ENCODE data around the gene ADAM12. TPM values are rescaled to one million over a fixed set of nuclear protein-coding genes. Genes with fewer than 3 reads are reported as not detected.

ADAM12 gene
- total and polyA plus RNA-seq, 2 experiments from 2014 or later = 0.13 to 0.87 TPM

DNA sequence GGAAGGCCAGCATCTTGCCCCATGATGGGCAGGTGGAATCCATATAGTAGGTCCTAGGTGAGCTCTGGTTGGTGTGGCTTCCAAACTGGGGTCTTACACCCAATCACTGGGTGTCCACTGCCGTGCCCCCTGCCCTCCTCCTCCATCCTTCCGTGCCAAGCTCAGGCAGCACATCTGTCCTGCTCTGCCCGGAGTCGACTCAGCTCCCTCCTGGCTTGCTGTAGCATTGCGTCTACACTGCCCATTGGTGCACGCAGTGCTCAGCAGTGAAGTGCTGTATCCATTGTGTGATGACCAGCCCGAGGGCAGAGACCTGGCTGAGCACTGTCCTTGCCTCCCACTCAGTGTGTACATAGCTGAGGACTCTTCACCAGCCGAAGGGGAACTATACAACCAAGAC, 148.4 kb downstream of the ADAM12 start:
- Mint-ChIP-seq H3K36me3 (ENCODE audit: low read depth) (no peaks in the 10 kb centered on the region), H3K27ac (no peak overlapping the region), H3K27me3 (ENCODE audit: insufficient read depth, low read depth, poor library complexity) (peaks cover 2% of the 10 kb centered on the region), H3K9me3 (no peaks in the 10 kb centered on the region), H3K4me1 (0 out of 3 replicates have a peak, but pooled peaks cover 3% of the 10 kb centered on the region), H3K4me3 (no peak overlapping the region)
- Histone ChIP-seq H3K27ac (ENCODE audit: low read depth) (no peak overlapping the region), H3F3A (replicated peaks; ENCODE audit: low read depth) (no peaks in the 10 kb centered on the region), H3K9me2 (ENCODE audit: insufficient read depth) (peaks cover 4% of the 10 kb centered on the region; the same call in 1 of the 2 replicates), H3K36me3 (ENCODE audit: insufficient read depth) (no peaks in the 10 kb centered on the region), H3K4me3 (no peak overlapping the region), H3K27me3 (ENCODE audit: insufficient read depth) (no peaks in the 10 kb centered on the region), H3K79me2 (replicated peaks; ENCODE audit: insufficient read depth) (no peaks in the 10 kb centered on the region), H3K4me2 (no peak overlapping the region), H2AFZ (no peak overlapping the region), H3K4me1 (ENCODE audit: insufficient read depth) (no peaks in the 10 kb centered on the region), H4K20me1 (replicated peaks; ENCODE audit: insufficient read depth) (no peaks in the 10 kb centered on the region)
- DNase-seq (ENCODE audit: low spot score) (no peak), ATAC-seq (no peak)
- no peak for TF ChIP-seq NANOG (IDR thresholded peaks at IDR 0.05; ENCODE audit: borderline replicate concordance)
- TF ChIP-seq JUNB (IDR thresholded peaks at IDR 0.05; ENCODE audit: unreplicated experiment) = no peak
- TF ChIP-seq, protein P1, sequence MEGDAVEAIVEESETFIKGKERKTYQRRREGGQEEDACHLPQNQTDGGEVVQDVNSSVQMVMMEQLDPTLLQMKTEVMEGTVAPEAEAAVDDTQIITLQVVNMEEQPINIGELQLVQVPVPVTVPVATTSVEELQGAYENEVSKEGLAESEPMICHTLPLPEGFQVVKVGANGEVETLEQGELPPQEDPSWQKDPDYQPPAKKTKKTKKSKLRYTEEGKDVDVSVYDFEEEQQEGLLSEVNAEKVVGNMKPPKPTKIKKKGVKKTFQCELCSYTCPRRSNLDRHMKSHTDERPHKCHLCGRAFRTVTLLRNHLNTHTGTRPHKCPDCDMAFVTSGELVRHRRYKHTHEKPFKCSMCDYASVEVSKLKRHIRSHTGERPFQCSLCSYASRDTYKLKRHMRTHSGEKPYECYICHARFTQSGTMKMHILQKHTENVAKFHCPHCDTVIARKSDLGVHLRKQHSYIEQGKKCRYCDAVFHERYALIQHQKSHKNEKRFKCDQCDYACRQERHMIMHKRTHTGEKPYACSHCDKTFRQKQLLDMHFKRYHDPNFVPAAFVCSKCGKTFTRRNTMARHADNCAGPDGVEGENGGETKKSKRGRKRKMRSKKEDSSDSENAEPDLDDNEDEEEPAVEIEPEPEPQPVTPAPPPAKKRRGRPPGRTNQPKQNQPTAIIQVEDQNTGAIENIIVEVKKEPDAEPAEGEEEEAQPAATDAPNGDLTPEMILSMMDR (conservative IDR thresholded peaks at IDR 0.05; ENCODE audit: low read depth in 2 of 2) = no peak
- TF ChIP-seq POLR2AphosphoS5 (IDR thresholded peaks at IDR 0.05; ENCODE audit: low read depth) = no peak
- TF ChIP-seq, protein P2, sequence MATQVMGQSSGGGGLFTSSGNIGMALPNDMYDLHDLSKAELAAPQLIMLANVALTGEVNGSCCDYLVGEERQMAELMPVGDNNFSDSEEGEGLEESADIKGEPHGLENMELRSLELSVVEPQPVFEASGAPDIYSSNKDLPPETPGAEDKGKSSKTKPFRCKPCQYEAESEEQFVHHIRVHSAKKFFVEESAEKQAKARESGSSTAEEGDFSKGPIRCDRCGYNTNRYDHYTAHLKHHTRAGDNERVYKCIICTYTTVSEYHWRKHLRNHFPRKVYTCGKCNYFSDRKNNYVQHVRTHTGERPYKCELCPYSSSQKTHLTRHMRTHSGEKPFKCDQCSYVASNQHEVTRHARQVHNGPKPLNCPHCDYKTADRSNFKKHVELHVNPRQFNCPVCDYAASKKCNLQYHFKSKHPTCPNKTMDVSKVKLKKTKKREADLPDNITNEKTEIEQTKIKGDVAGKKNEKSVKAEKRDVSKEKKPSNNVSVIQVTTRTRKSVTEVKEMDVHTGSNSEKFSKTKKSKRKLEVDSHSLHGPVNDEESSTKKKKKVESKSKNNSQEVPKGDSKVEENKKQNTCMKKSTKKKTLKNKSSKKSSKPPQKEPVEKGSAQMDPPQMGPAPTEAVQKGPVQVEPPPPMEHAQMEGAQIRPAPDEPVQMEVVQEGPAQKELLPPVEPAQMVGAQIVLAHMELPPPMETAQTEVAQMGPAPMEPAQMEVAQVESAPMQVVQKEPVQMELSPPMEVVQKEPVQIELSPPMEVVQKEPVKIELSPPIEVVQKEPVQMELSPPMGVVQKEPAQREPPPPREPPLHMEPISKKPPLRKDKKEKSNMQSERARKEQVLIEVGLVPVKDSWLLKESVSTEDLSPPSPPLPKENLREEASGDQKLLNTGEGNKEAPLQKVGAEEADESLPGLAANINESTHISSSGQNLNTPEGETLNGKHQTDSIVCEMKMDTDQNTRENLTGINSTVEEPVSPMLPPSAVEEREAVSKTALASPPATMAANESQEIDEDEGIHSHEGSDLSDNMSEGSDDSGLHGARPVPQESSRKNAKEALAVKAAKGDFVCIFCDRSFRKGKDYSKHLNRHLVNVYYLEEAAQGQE (IDR thresholded peaks at IDR 0.05; ENCODE audit: unreplicated experiment) = no peak
- TF ChIP-seq, protein P3, sequence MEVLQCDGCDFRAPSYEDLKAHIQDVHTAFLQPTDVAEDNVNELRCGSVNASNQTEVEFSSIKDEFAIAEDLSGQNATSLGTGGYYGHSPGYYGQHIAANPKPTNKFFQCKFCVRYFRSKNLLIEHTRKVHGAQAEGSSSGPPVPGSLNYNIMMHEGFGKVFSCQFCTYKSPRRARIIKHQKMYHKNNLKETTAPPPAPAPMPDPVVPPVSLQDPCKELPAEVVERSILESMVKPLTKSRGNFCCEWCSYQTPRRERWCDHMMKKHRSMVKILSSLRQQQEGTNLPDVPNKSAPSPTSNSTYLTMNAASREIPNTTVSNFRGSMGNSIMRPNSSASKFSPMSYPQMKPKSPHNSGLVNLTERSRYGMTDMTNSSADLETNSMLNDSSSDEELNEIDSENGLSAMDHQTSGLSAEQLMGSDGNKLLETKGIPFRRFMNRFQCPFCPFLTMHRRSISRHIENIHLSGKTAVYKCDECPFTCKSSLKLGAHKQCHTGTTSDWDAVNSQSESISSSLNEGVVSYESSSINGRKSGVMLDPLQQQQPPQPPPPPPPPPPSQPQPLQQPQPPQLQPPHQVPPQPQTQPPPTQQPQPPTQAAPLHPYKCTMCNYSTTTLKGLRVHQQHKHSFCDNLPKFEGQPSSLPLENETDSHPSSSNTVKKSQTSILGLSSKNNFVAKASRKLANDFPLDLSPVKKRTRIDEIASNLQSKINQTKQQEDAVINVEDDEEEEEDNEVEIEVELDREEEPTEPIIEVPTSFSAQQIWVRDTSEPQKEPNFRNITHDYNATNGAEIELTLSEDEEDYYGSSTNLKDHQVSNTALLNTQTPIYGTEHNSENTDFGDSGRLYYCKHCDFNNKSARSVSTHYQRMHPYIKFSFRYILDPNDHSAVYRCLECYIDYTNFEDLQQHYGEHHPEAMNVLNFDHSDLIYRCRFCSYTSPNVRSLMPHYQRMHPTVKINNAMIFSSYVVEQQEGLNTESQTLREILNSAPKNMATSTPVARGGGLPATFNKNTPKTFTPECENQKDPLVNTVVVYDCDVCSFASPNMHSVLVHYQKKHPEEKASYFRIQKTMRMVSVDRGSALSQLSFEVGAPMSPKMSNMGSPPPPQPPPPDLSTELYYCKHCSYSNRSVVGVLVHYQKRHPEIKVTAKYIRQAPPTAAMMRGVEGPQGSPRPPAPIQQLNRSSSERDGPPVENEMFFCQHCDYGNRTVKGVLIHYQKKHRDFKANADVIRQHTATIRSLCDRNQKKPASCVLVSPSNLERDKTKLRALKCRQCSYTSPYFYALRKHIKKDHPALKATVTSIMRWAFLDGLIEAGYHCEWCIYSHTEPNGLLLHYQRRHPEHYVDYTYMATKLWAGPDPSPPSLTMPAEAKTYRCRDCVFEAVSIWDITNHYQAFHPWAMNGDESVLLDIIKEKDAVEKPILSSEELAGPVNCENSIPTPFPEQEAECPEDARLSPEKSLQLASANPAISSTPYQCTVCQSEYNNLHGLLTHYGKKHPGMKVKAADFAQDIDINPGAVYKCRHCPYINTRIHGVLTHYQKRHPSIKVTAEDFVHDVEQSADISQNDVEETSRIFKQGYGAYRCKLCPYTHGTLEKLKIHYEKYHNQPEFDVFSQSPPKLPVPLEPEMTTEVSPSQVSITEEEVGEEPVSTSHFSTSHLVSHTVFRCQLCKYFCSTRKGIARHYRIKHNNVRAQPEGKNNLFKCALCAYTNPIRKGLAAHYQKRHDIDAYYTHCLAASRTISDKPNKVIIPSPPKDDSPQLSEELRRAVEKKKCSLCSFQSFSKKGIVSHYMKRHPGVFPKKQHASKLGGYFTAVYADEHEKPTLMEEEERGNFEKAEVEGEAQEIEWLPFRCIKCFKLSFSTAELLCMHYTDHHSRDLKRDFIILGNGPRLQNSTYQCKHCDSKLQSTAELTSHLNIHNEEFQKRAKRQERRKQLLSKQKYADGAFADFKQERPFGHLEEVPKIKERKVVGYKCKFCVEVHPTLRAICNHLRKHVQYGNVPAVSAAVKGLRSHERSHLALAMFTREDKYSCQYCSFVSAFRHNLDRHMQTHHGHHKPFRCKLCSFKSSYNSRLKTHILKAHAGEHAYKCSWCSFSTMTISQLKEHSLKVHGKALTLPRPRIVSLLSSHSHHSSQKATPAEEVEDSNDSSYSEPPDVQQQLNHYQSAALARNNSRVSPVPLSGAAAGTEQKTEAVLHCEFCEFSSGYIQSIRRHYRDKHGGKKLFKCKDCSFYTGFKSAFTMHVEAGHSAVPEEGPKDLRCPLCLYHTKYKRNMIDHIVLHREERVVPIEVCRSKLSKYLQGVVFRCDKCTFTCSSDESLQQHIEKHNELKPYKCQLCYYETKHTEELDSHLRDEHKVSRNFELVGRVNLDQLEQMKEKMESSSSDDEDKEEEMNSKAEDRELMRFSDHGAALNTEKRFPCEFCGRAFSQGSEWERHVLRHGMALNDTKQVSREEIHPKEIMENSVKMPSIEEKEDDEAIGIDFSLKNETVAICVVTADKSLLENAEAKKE (CRISPR knock-in tag; IDR thresholded peaks at IDR 0.05) = no peak
- TF ChIP-seq CREB1 (CRISPR knock-in tag; IDR thresholded peaks at IDR 0.05; ENCODE audit: low read depth) = no peak
- TF ChIP-seq, protein P4, sequence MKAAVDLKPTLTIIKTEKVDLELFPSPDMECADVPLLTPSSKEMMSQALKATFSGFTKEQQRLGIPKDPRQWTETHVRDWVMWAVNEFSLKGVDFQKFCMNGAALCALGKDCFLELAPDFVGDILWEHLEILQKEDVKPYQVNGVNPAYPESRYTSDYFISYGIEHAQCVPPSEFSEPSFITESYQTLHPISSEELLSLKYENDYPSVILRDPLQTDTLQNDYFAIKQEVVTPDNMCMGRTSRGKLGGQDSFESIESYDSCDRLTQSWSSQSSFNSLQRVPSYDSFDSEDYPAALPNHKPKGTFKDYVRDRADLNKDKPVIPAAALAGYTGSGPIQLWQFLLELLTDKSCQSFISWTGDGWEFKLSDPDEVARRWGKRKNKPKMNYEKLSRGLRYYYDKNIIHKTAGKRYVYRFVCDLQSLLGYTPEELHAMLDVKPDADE (IDR thresholded peaks at IDR 0.05) = no peak
- TF ChIP-seq ZNF331 (CRISPR knock-in tag; IDR thresholded peaks at IDR 0.05; ENCODE audit: low read depth) = no peak
- TF ChIP-seq STAT1 (IDR thresholded peaks at IDR 0.05; ENCODE audit: unreplicated experiment) = no peak
